ENCODE data around the gene KRTAP9-4.
"Not testable (repeated sequence)": the region's sequence is repeated elsewhere in the genome, so short reads cannot be mapped to it uniquely, and the experiment has no call there.

KRTAP9-4 gene

DNA sequence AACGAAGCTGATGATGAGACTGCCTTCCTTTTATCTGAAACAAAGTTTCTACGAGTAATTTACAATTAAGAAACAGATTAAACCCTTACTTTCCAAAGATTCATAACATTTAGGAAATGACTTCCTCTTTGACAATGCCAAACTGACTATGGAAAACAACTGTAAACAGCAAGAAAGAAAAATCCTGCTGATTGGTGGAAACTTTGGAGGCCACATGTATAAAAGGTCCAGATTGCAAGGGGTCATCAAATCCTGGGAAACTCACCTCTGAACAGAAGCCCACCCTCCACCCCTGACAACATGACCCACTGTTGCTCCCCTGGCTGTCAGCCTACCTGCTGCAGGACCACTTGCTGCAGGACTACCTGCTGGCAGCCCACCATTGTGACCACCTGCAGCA, 15.6 kb downstream of the KRTAP9-4 start, which contains the start of gene KRTAP9-6:
TSS of gene KRTAP9-6 (plus strand) at position 301 of the 400 bp plus-strand sequence. CDS start at position 301, 0 bp downstream.
- no peak for DNase-seq

- DNase-seq = no peak
Measured at GRCh38 chr17:41267711-41268110, 18.2 kb downstream of the KRTAP9-4 start.

- DNase-seq = not testable (repeated sequence)
Measured at GRCh38 chr17:41271323-41271722, 21.8 kb downstream of the KRTAP9-4 start.

DNA sequence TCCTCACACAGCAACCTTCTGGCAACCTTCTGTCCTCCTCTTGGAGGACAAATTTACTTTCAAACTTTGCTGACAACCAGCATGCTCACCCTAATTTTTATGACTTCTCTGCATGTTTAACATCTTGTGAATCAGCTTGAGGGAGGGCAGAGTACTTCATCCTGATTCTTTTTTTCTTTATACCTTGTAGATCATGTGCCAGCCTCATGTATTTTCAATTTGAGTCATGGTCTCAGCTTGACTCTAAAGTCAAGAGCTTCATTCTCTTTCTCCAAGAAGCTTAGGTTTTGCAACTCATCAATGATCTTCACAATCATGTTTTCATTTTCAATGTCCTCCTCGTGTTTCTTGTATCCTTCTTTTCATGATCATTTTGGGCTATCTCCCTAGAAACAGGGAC, 22.4 kb downstream of the KRTAP9-4 start:
- no peak for DNase-seq

- not testable (repeated sequence) for DNase-seq
Measured at GRCh38 chr17:41275648-41276190, 26.2 kb downstream of the KRTAP9-4 start, which contains the start of gene KRTAP9-7. TSS of gene KRTAP9-7 (plus strand) at chr17:41275698. CDS start at chr17:41275698, 0 bp downstream.

GRCh38 chr17:41278176-41278955, 28.9 kb downstream of the KRTAP9-4 start:
- no peak for DNase-seq

DNA sequence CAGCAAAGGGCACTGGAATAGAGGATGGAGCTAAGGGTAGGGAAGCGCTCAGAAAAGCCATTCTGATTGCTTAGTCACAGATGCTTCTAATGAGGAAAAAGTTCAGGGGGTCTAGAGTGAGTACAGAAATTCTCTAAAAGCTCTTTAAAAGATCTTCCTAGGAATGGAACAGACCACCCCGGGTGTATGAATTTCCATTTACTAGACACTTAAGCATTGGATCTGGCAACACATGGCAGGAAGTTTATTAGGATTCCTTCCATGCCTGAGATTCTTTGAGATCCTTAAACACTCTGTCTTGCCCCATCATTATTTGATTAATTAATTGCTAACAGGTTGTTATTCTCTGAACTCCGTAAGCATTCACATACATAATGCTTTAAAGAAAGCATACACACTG, 34.6 kb downstream of the KRTAP9-4 start:
- DNase-seq = no peak

DNA sequence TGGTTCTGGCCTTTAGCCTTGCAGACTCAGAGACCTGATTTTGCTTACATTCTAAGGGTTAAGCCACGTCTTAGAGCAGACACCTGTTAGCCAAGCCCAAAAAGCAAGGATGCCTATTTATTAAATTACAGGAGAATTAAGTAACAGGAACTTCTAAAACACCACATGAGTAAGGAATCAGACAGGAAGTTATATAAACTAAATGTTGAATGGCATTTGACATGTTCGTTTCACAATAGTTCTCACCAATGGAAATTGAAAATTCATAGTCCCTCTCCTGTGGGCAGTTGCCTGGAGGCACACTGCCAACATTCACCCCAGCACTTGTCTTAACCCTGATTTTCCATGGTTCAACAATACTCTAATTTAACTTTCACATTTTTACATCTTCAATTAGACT, 35.1 kb downstream of the KRTAP9-4 start:
- DNase-seq = no peak

GRCh38 chr17:41287050-41287449, 37.6 kb downstream of the KRTAP9-4 start:
- DNase-seq = no peak

DNA sequence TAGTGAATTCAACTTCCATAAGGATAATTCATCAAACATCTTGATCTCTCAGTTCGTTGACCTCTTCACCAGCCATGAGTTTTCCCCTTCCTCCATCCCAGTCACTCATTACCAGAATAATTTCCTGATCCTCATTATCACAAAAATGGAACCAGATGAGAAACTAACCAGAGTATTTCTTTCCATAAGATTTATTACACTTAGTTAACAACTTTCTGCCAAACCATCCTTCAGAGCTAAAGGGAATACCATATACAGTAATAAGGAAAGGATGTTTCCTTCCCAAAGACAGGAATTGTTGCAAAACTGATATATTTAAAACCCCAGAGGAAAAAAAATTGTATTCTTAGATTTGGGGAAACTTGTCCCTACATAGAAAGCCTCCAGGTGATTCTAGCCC, 44.5 kb downstream of the KRTAP9-4 start:
- no peak for DNase-seq

GRCh38 chr17:41296846-41297245, 47.4 kb downstream of the KRTAP9-4 start:
- no peak for DNase-seq

DNA sequence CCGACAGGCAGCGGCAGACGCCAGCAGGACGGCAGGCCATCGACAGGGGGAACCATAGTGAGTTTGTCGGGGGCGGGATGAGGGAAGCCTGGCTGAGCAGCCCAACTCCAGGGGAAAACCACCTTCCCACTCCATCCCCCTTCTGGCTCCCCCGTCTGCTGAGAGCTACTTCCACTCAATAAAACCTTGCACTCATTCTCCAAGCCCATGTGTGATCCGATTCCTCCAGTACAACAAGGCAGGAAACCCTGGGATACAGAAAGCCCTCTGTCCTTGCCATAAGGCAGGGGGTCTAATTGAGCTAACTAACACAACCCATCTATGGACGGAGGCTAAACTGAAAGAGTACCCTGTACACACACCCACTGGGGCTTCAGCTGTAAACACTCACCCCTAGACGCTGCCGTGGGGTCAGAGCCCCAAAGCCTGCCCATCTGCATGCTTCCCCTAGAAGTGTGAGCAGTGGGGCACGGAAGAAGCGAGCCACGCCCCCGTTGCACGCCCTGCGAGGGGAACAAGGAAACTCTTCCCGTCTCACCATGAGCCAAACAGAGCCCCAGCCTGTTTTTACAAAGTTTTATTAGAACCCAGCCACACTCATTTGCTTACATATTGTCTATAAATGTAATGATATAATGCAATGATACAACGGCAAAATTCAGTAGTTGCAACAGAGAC, 49.1 kb downstream of the KRTAP9-4 start:
- DNase-seq = no peak
